A172 (cell line): ENCODE results near the gene DOCK2. TPM values are rescaled to one million over a fixed set of nuclear protein-coding genes. Genes with fewer than 3 reads are reported as not detected.

Experiments used
- DNase-seq: peaks from one replicate; pipeline ENCODE4 v3.0.0-alpha.2; 2015; ENCODE audit warnings: low spot score
- total RNA-seq: library from RNA; depleted of rRNA; stranded (reverse); fragments of >200 nt; shearing (Covaris generic); gene quantifications from 2 replicates; pipeline ENCODE4 v1.2.3, GENCODE V29; 2014

The DOCK2 gene
- total RNA-seq, 1 experiment from 2014 or later = 63.1 TPM

- peak; percentile 8 for DNase-seq
Observed at GRCh38 chr5:170095646-170096045, 458.6 kb downstream of the DOCK2 start.

- DNase-seq = no peak
Observed at GRCh38 chr5:170097934-170098333, 460.9 kb downstream of the DOCK2 start.

GRCh38 chr5:170100066-170100943 is 463.2 kb downstream of the DOCK2 start:
- DNase-seq = peak; percentile 80

GRCh38 chr5:170103447-170103846 is 466.4 kb downstream of the DOCK2 start:
- DNase-seq = no peak

- DNase-seq = no peak
Observed at GRCh38 chr5:170104299-170104698, 467.2 kb downstream of the DOCK2 start.

- DNase-seq = no peak
Observed at GRCh38 chr5:170104710-170105109, 467.6 kb downstream of the DOCK2 start.

GRCh38 chr5:170105642-170106611 is 468.9 kb downstream of the DOCK2 start, which contains the start of gene FOXI1:
Gene FOXI1, plus strand, starts transcription at chr5:170105897. Its CDS starts 61 bp downstream, at chr5:170105958.
- DNase-seq = no peak

- no peak for DNase-seq
Observed at GRCh38 chr5:170107674-170108073, 470.6 kb downstream of the DOCK2 start.

GRCh38 chr5:170108266-170108785 is 471.3 kb downstream of the DOCK2 start:
- DNase-seq = no peak

GRCh38 chr5:170109059-170110031 is 472.3 kb downstream of the DOCK2 start:
- no peak for DNase-seq

GRCh38 chr5:170110403-170111087 is 473.5 kb downstream of the DOCK2 start:
- no peak for DNase-seq

- no peak for DNase-seq
Observed at GRCh38 chr5:170111088-170111785, 474.2 kb downstream of the DOCK2 start.

GRCh38 chr5:170112876-170113521 is 475.9 kb downstream of the DOCK2 start:
- DNase-seq = no peak

GRCh38 chr5:170113522-170113900 is 476.4 kb downstream of the DOCK2 start:
- DNase-seq = no peak

GRCh38 chr5:170114271-170114670 is 477.2 kb downstream of the DOCK2 start:
- DNase-seq = no peak

GRCh38 chr5:170115925-170116324 is 478.9 kb downstream of the DOCK2 start:
- DNase-seq = no peak

GRCh38 chr5:170117736-170118135 is 480.7 kb downstream of the DOCK2 start:
- DNase-seq = no peak

GRCh38 chr5:170120576-170120975 is 483.5 kb downstream of the DOCK2 start:
- no peak for DNase-seq

- no peak for DNase-seq
Observed at GRCh38 chr5:170121321-170121720, 484.2 kb downstream of the DOCK2 start.
